ENCODE data around the gene TP53RK. TPM values are rescaled to one million over a fixed set of nuclear protein-coding genes. Genes with fewer than 3 reads are reported as not detected.

Gene TP53RK
- total and polyA plus RNA-seq, 2 of the 4 experiments (the other 2 are of a cell fraction), result 8.7 to 10.6 TPM

DNA sequence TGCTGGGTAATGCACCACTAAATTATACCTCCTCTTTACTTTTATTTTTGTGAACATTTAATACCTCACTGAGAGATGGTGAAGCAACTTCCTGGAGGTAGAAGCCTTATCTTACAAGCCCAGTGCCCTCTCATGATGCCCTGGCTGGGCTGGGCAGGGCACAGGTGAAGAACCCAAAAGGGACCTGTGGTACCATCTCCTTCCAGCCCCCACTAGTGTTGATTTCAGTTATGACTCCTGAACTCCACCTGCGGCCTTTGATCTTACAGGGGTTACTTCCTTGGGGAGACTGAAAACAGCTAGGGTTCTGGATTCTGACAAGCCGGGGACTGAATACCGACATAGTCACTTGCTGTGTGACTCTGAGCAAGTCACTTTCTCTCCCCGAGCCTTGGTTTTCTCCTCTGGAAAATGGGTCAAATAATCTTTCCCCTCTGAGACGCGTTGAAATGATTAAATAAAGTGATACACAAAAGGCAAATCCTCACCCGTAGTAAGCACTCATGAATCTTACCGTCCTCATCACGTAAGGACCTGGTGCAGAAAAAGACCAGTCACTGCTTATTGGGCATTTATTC, 39.2 kb downstream of the TP53RK start:
- peaks cover 27% of the 10 kb centered on the region for H3K27me3 ChIP-seq (ENCODE audit: control insufficient read depth, insufficient read depth, low read length)
- no peak overlapping the region for H2AK5ac ChIP-seq (ENCODE audit: low read depth, low read length)
- ChIA-PET CTCF (no interaction called here), POLR2A (ENCODE audit: unreplicated experiment) (no interaction called here)
- ATAC-seq (ENCODE audit: low read depth) (no peak), DNase-seq (no peak)
- no peak overlapping the region for H3K9ac ChIP-seq (ENCODE audit: low read depth, low read length)
- no peak for TF ChIP-seq NFE2L2 (IDR thresholded peaks at IDR 0.05; ENCODE audit: low read depth, low read length)
- no peak for TF ChIP-seq POLR2A (IDR thresholded peaks at IDR 0.05; ENCODE audit: low read depth, low read length)
- TF ChIP-seq RFX5 (IDR thresholded peaks at IDR 0.05; ENCODE audit: low read depth, low read length), result no peak
- dilution Hi-C loops (cut with HindIII; ENCODE audit: low sequenced_read_pairs, unreplicated experiment) (no loop called here), intact Hi-C loops (cut with micrococcal nuclease) (loop anchor here (10.0 kb wide), 1 partner anchor 55 kb away; no protein-coding TSS in a partner anchor), in situ Hi-C loops (cut with MboI; ENCODE audit: low sequenced_read_pairs) (no loop called here)
- WGBS, 2 experiments (ENCODE audit: extremely low coverage in 2 of 2, insufficient read length in 1 of 2), result 100% methylated on average over 3 of the region's 9 CpGs; no CpG with 5 or more reads in 1 of the 2 experiments
- H2BK5ac ChIP-seq (ENCODE audit: low read depth, low read length, poor library complexity, severe bottlenecking), result no peak overlapping the region
- no TSS peak for BruUV-seq (replicated peaks)
- no peak overlapping the region for H2BK15ac ChIP-seq (ENCODE audit: low read depth, low read length)
- H3K4me1 ChIP-seq (ENCODE audit: control insufficient read depth, insufficient read depth, low read length), result peaks cover 3% of the 10 kb centered on the region; the same call in 1 of the 2 replicates
- H3K23ac ChIP-seq (ENCODE audit: low read depth, low read length), result no peak overlapping the region
- no peaks in the 10 kb centered on the region for H3K9me1 ChIP-seq (ENCODE audit: insufficient read depth, low read length)
- H4K20me1 ChIP-seq (ENCODE audit: insufficient read depth, low read length), result no peaks in the 10 kb centered on the region
- H4K91ac ChIP-seq (ENCODE audit: insufficient read depth, low read depth, low read length), result no peak overlapping the region
- no peak overlapping the region for H3K4me3 ChIP-seq (ENCODE audit: insufficient read depth, low read depth, low read length)
- no peaks in the 10 kb centered on the region for H3K79me1 ChIP-seq (ENCODE audit: low read depth in 1 of 2, low read length in 2 of 2)
- H3K9me3 ChIP-seq (ENCODE audit: control insufficient read depth, insufficient read depth, low read length), result no peaks in the 10 kb centered on the region
- no peak overlapping the region for H4K5ac ChIP-seq (ENCODE audit: low read depth, low read length)
- H3K27ac ChIP-seq (ENCODE audit: insufficient read depth, low read length), result no peak overlapping the region
- H2AK9ac ChIP-seq (replicated peaks; ENCODE audit: low read depth, low read length, poor library complexity), result no peak overlapping the region
- H3K18ac ChIP-seq (ENCODE audit: low read depth, low read length), result no peak overlapping the region
- no peak overlapping the region for H3K4me2 ChIP-seq (ENCODE audit: low read depth, low read length)
- H3K14ac ChIP-seq (replicated peaks; ENCODE audit: low read depth, low read length), result no peak overlapping the region
- H3K4ac ChIP-seq (ENCODE audit: low read depth, low read length), result no peak overlapping the region
- no peak overlapping the region for H4K8ac ChIP-seq (ENCODE audit: low read depth in 2 of 2, low read length in 2 of 2)
- no peak overlapping the region for H2BK20ac ChIP-seq (ENCODE audit: low read depth, low read length)
- H3K56ac ChIP-seq (ENCODE audit: extremely low read depth, insufficient read depth, low read length), result no peak overlapping the region
- H2BK120ac ChIP-seq (ENCODE audit: low read depth, low read length), result no peak overlapping the region
- no peak overlapping the region for H2AFZ ChIP-seq (replicated peaks; ENCODE audit: low read length, poor library complexity)
- no peaks in the 10 kb centered on the region for H3K36me3 ChIP-seq (ENCODE audit: control insufficient read depth, insufficient read depth, low read length)

Measured in IMR-90 (cell line).